HG02798 (cell line): ENCODE data around the gene SLC51A.

Source experiments
- ATAC-seq: cut with Tn5 transposase; IDR thresholded peaks from one replicate; pipeline ENCODE4 v1.9.1; 2021; ENCODE audit warnings: mild to moderate bottlenecking; ENCODE audit not compliant: unreplicated experiment, poor library complexity

The SLC51A gene

DNA sequence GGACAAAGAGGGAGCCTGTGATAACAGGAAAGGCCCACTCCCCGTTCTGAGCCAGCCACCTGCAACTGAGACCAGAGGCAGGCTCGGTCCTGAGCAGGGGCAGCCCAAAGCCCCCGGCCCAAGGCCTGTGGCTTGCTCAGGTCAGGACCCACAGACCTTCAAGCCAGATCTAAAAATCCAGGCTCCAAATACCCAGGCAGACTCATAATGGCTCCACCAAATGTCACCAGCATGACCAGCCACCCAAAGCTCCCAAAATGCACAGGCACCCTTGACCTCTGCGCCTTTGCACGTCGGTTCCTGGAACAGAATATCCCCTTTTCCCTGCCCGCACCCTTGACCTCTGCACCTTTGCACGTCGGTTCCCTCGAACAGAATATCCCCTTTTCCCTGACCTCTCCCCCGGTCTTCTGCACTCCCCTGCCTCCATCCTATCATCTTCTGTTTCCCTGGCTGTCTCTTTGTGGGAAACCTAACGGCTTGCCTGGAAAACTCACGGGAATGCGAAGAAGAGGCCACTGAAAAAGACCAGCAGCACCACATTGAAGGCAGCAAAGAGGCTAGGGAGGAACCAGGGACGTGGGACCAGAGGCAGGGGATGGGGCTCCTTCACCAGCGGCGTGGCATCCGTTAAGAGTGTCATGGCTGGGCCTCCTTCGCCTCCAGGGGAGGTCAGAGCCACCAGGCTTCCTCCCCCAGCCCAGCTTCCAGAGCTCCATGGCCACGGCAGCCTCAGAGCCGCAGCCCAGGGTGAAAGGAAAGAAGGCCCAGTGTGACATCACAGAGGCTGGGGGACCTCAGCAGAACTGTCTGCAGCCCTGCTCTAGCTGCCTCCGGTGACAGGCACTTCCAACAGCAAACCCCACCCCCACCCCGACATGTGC, 5.4 kb upstream of the SLC51A start, which contains the start of gene ZDHHC19:
ZDHHC19 (minus strand) TSS at position 728 of the 884 bp plus-strand sequence; CDS start at position 643, 85 bp downstream.
- no peak for ATAC-seq

DNA sequence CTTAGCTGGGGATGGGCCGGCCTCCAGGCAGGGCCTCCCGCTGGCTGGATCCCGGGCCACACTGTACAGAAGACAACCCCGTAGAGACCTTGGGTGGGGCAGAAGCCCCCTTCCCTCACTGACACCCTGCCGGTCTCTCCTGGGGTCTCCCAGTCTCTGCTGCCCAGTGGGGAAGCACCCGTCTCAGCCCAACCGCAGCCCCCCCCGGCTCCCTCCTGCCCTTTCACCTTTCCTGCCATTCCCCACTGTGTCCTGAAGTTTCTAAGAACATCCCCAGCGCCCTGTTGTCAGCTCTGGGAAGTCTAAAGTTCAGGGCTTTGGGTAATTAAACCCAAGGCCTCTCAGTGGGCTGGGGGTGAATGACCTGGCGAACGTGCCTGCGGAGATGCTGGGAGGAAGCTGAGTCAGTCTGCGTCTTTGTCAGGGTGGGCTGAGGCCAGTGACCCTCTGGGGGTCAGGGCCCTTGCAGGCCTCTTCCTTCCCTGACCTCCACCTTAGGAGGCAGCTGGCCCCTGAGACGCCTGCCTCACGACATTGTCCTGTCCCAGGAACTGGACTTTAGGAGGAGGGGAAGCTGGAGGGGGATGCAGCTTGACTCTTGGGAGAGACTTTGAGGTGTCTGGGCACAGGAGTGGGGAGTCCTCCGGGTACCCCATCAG, 1.4 kb upstream of the SLC51A start:
- no peak for ATAC-seq

DNA sequence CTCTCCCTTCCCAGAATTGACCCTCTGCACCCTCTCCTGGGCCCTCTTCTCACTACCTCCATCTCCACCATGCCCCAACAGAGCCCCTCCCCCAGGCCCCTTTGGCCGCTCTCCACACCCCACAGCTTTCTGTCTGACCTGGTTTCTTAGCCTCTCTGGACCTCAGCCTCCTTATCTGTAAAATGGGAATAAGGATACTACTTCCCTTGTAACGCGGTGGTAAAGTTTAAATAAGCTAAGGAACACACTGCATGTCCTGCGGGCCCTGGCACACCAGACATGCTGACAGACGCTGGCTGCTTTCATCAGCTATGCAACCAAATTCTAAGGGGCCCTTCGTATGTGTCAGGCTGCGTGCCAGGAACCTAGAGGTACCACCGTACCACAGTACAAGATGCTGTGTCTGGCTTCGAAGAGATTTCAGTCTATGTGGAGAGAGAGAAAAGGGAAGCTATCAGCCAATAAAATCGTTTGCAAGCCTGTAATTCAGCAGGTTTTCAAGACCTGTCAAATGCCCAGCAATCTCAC, 777 bp upstream of the SLC51A start:
- ATAC-seq: no peak

DNA sequence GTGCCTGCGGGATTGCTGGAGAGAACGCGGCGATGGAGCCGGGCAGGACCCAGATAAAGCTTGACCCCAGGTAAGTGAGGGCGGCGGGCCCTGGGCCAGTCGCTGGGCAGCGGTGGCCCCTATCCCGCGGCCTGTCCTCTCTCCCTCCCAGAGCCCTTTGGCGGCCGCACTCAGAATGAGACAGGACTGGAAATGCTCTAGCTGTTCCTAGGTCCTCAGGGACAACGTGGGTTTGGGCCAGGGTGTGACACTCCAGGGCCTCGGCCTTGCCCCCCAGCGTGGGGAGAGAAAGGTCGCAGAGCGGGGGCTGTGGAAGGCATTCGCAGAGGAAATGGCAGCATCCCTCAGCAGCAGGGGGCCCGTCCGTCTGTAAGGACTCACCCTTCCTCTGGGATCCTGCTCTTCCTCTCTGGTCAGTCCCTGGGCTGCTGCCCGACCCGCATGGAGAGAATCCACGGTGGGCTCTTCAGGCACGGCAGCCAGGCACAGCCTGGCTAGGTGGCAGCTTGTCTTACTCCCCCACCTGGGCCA, 412 bp downstream of the SLC51A start:
- no peak for ATAC-seq

DNA sequence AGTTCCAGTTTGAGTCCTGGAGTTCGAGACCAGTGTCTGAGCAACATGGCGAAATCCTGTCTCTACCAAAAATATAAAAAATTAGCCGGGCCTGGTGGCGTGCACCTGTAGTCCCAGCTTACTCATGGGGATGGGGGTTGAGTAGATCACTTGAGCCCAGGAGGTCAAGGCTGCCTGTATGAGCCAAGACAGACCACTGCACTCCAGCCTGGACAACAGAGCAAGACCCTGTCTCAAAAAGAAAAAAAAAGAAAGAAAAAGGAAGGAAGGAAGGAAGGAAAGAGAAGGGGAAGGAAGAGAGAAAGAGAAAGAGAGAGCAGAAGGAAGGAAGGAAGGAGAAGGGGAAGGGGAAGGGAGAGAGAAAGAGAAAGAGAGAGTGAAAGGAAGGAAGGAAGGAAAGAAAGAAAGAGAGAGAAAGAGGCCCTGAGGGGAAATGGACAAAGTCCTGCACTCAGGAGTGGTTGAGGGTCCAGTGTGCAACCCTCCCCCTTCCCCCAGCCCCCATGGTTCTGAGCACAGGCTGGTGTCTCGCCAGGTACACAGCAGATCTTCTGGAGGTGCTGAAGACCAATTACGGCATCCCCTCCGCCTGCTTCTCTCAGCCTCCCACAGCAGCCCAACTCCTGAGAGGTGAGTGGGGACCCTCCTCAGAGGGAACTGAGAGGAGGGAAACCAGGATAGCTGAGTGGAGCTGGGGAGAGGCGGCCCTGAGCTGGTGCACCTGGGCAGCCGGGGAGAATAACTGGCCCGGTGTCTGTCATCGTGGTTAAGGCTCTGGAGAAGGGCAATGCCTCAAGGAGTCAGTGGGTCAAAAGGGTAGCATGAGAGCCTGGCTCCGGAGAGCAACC, 1.2 kb downstream of the SLC51A start:
- ATAC-seq: no peak

DNA sequence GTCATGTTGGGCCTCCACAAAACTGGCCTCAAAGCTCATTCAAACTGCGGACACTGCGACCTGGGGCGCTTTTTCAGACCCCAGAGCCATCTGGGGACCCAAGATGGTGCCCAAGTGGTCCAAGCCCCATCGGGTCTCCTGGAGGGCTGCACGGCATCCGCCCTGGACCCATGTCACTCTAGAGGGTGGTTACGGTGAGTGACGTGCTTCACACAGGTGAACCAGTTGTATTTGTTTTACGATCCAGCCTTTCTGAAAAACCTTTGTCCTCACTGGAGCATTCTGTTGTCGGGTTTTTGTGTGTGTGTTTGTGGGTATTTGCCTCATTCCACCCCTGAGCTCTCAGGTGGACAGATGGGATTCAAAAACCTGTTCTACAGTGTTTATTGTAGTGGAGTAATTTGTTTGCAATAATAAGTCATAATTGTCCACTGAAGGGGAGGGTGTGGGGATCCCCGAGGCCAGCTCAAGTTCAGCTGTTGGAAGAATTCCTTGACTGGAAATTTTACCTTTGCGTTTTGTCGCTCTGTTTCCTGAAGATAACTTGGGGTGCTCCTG, 1.9 kb downstream of the SLC51A start:
- no peak for ATAC-seq

DNA sequence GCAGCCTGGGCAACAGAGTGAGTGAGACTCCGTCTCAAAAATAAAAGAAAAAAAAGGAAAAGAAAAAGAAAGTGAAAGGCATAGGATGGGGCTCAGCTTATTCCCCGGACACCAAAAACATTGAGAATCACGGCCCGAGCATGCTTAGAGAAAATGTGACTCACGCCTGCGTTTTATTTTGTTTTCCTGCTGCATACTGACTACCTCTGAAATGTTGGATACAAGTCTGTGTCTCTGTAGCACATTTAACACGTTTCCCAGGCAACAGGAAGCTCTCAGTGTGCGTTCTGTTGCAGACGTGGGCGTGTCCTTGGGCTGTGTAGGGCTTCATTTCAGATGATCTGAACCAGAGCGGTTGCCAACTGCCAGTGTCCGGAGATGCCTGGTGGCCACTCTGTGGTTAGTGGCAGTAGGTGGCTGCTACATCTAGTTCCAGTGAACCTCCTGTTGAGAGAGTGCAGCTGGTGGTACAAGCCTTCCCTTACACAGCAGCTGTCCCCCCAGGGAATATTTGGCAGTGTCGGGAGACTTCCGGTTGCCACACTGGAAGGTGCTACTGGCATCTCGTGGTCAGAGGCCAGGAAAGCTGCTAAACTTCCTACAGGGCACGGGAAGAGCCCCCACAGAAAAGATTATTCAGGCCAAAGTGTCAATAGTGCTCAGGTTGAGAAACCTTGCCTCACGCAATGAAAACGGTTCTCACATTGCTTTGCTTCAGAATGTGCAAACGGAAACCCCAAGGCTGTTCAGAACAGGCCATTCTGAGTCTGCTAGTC, 3.0 kb downstream of the SLC51A start:
- peak; percentile 74 for ATAC-seq

DNA sequence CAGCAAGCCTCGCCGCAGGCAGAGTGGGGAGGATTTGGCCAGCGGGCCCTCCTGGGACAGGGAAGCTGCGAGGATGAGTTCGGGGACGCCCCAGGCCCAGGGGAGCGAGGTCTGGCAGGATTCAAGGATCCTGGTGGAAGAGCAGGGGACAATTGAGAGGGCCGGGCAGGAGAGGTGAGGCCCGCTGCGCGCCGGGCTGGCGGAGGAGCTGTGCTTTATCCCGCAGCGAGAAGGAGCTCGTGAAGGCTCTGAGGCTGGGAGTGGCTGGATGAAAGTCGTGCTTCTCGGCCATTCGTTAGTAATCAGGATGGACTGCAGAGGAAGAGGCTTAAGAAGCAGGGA, 3.6 kb downstream of the SLC51A start:
- no peak for ATAC-seq

DNA sequence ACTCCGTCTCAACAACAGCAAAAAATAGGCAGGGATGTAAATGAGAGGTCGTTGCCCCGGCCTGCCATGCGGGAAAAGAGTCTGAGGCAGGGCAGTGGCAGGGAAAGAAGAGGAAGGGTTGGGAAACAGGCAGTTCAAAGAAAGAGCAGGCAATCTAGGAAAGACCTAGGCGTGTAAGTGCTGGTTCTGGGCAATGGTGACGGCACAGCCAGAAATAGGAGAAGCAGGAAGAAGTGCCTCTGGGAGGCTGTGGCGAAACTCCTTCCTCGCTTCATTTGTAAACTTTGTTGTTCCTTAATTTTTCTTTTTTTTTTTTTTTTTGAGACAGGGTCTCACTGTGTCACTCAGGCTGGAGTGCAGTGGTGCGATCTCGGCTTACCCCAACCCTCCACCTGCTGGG, 4.3 kb downstream of the SLC51A start:
- ATAC-seq: no peak

DNA sequence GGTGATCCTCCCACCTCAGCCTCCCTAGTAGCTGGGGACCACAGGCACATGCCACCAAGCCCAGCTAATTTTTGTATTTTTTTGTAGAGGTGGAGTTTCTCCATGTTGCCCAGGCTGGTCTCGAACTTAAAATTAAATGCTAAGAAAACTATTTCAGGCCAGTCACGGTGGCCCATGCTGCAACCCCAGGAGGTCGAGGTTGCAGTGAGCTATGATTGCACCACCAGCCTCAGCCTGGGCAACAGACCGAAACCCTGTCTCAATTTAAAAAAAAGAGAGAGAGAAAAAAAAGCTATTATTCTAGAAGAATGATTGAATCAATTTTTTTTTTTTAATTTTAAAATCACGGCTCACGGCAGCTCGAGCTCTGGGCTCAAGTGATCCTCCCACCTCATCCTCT, 4.7 kb downstream of the SLC51A start:
- no peak for ATAC-seq

DNA sequence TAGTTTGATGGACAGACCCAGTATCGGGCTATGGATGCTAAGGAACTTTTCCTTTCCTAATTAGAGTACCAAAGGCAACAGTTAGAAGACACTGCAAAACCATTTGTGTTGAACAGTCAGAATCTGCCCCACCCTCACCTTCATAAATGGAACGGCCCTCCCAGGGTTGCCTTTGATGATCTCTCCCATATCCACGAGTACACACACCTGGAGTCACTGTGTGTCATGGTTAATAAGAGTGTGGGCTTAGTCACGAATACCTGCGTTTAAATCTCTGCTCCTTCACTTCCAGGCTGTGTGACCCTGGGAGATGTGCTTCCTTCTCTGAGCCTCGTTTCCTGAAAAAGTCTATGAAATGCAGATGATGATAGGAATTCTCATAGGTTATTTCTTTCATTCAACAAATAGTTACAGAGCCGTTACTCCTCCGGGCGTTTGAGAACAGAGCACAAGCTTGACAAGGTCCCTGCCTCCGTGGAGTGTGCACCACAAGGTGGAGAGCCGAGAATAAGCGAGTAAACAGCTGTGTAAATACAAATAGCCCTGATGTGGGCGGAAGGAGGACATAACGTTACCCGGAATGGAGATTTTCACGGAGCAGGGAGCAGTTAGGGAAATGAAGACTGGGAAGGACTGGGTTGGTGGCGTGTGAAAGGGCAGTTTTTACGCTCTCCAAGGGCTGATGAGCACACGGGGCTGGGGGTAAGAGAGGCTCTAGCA, 6.7 kb downstream of the SLC51A start:
- ATAC-seq: no peak

DNA sequence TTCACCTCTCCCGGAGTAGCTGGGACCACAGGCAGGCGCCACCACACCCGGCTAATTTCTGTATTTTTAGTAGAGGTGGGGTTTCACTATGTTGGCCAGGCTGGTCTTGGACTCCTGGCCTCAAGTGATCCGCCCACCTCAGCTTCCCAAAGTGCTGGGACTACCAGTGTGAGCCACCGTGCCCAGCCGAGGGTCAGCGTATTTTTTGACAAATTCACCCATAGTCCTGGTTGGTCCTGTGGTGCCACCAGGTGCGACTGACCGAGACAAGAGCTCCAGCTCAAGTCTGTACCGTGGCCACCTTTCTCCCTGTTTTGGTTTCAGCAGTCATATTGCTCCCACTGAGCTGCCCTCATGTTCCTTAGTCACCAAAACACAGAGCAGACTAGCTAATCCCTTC, 8.8 kb downstream of the SLC51A start:
- ATAC-seq: no peak

DNA sequence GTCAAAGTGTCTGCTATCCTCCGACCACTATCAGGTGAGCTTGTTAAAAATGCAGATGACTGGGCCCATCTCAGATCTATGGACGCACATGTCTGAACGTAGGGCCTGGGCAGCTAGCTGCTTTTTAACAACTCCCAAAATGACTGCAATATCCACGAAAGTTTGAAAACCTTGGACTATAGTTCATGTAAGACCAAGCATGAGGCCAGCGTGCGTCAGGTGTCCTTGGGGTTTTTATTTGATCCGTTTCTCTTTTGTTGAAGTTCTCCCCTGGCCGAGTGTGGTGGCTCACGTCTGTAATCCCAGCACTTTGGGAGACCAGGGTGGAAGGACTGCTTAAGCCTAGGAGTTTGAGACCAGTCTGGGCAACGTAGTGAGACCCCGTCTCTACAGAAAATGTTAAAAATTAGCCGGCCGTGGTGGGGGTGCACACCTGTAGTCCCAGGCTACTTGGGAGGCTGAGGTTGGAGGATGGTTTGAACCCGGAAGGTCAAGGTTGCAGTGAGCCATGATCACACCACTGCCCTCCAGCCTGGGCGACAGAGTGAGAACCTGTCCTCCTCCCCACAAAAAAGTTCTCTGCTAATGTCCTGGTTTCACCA, 9.5 kb downstream of the SLC51A start:
- ATAC-seq: no peak

DNA sequence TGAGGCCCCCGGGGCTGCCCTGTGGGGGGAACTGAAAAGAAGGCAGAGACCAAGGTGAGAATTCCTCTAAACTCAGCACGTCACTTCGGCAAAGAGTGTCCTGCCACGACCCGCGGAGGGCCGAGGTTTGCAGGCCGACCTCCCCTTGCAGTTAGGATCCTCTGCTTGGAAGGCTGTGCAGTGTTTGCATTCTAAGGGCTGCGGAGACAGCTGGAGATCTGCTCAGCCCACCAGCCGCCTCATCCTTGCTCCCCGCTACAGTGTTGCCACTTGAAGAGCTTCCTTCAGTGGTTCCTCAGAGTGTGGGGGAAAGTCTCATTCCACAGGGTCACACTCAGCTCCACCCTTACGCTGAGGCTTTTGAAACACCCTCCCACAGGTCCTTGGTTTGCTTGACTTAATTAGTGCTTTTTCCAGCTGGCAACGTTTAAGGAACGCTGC, 10.8 kb downstream of the SLC51A start:
- no peak for ATAC-seq

DNA sequence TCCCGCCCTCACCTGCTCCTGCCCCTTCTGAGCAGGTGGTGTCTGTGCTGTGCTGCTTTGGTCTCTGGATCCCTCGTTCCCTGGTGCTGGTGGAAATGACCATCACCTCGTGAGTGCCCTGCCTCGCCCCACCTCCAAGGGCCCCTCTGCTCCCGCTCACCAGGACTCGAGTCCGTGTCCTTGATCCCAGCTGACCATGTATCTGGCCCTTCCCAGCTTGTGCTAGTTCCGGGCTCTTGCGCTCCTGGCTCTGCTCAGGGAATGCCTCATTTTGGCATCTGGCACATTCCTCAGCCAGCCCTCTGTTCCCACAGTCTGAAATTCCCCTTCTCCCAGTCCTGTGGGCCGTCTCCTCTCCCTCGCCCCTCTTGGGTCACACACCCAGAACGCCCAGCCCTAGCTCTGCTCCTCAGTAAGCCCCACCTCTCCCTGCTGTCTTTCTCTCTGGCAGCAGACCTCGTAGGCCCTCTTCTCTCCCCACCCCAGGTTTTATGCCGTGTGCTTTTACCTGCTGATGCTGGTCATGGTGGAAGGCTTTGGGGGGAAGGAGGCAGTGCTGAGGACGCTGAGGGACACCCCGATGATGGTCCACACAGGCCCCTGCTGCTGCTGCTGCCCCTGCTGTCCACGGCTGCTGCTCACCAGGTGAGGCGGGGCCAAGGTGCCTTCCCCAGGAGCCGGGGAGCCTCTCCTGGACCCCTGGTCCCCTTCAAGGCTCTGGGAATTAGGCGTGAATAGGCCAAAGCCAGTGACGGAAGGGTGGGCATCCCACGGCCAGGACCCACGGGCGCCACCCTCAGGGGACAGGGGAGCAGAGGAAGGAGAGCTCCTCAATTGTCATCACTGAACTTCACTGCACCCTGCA, 11.5 kb downstream of the SLC51A start:
- ATAC-seq: no peak

DNA sequence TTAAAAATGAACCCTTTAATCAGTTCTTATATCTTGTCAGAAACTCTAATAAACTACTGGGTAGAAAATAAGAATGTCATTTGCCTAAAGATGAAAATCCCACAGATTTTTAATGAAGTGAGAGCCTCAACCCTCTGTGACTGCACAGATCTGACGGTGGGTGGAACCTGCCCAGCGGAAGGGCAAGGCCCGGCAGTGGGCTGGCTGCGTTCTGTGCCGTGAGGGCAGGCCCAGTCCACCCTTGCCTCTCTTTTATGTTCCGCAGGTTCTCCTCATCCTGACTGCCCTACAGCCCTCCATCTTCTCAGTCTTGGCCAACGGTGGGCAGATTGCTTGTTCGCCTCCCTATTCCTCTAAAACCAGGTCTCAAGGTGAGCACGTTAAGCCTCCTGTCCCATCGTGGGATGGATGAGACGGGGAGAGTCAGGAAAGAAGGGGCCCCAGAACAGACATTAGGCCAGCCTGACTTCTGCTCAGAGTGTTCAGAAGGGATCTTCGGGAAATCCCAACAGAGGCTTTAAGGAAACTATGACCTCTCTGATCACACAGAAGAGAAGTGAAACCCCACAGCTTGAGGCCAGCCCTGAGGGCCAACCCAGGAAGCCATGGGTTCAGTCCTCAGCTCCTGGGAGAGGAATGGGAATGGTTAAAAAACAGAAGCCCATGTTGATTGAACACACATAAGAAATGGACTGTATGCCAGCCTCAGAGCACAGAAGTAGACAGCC, 16.0 kb downstream of the SLC51A start:
- ATAC-seq: peak; percentile 68

DNA sequence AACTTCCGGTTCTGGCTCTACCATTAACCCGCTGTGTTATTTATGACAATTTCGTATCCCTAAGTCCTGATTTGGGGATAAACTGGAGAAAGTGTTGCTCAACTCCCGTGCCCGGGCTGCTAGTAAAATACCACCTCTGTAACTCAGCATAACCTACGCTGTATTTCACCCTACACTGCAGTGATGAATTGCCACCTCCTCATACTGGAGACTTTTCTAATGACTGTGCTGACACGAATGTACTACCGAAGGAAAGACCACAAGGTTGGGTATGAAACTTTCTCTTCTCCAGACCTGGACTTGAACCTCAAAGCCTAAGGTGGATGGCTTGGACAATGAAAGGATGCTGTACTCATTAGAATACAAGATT, 16.5 kb downstream of the SLC51A start:
- no peak for ATAC-seq
